IPS-NIHi7 (cell line): ENCODE measurements around the gene TAF4.

Experiments
- DNase-seq: peaks from one replicate; pipeline ENCODE4 v3.0.0; 2012; ENCODE audit warnings: mixed read lengths; ENCODE audit errors: extremely low spot score

TAF4 gene

DNA sequence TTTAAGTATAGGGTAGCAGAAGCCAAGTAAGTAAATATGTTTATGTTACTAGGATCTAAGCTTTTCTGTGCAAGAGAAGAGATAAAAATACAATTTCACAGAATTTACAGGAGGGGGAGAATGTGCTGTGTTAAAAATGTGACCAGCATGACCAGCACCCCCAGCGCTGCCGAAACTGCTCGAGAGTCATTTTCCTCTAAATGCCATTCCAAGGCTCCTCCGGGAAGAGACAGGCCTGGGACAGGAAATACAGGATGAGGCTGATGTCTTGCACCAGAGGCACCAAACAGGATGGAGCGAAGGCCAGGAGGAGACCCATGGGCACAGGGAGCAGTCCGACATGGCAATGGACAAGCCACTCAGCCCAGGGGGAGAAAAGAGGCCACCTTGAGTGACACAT, 21.1 kb downstream of the TAF4 start:
- no peak for DNase-seq

DNA sequence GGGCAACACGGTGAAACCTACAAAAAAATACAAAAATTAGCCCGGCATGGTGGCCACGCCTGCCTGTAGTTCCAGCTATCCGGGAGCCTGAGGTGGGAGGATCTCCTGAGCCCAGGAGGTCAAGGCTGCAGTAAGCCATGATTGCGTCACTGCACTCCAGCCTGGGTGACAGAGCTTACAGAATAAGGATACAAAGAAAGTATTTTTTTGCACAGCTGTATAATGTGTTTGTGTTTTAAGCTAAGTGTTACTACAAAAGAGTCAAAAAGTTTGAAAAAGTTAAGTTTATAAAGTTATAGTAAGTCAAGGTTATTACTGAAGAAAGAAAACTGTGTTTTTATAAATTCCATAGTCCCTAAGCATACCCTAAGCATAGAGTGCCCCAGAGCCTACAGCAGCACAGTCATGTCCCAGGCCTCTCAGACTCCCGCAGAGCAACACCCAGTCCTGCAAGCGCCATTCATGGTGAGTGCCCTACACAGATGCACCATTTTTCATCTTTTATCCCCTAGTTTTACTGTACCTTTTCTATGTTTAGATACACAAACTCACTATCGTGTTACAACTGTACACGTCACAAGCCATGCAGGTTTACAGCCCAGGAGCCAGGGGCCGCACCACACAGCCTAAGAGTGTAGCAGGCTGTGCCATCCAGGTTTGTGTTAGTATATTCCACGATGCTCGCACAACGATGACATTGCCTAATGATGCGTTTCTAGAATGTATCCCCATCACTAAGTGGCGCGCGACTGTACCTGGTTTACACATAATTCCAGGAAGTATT, 22.4 kb downstream of the TAF4 start:
- DNase-seq, result no peak

DNA sequence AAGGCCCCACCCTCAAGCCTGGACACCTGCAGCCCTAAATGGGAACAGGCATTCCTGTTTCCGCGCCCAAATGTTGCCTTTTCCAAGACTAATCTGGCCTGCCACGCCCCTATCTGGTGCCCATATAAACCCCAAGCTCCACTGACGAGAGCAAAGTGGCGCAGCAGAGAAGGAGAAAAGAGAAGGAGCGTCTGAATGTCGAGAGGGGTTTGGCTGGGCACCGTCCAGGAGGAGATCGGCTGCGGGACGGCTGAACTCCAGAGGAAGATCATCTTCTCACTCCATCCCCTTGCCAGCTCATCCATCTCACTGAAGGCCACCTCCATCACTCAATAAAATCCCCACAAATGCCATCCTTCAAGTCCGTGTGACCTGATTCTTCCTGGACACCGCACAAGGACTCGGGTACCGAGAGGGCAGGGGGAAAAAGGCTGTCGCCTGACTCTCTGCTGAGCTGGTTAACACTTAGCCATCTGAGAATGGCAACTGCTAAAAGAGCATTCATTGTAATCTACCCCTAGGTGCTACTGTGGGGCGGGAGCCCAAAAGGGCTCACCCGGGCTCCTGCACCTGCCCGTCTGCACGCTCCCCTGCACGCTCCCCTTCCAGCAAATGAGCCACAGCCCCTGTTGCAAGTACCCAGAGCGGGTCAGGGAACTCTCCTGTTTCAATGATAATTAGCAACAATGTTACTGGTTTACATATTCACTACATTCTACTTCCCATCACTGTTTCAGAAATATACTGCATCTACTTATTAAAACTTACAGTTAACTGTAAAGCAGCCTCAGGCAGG, 23.5 kb downstream of the TAF4 start:
- no peak for DNase-seq

DNA sequence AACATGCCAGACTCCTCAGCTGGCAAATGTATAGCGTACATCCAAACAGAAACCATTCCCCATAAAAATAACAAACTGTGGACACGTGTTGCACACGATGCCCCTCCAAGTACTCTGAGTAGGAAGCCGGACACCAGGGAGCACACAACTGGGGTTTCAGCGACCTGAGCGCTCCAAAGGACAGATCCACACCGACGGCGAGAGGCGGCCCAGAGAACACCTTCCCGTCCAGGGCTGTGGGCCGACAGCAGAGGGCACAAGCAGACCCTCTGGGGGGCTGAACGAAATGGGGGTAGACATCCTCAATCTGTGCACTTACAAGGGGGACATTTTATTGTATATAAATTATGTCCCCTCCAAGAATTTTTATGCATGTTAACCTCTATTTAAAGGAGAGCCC, 24.7 kb downstream of the TAF4 start:
- no peak for DNase-seq

DNA sequence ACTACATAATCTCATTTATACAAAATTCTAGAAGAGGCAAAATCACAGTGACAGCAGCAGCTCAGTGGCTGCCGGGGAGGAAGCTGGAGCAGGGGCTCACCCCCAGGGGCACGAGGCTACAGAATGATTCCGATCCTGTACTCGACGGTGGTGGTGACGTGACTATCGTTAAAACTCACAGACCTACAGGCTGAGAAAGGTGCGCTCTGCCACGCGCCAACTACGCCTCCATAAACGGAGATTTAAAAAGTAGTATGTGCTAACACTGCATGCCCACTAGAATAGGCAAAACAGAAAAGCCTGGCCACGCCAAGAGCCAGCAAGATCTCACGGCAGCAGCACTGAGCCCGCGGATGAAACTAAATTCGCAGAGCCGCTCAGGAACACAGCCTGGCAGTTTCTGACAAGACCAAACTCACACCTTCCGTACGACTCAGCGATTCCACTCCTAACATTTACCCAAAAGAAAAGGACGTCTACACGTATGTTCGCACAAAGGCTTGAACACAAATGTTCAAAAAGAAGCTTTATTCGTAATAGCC, 25.2 kb downstream of the TAF4 start:
- no peak for DNase-seq

DNA sequence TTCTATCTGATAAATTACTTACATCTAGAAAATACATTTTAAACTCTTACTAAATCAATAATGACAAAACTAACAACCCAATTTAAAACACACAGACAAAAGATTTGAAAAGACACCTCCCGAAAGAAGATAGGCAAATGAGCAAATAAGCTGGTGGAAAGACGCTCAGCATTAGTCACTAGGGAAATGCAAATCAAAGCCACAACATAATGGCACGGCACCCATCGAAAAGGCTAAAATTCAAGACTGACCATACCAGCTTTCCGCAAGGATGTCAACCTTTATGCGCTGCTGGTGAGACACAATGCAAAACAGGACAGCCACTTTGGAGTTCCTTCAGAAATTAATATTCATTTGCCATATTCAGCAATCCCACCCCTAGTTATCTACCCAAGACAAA, 25.9 kb downstream of the TAF4 start:
- DNase-seq, result no peak

DNA sequence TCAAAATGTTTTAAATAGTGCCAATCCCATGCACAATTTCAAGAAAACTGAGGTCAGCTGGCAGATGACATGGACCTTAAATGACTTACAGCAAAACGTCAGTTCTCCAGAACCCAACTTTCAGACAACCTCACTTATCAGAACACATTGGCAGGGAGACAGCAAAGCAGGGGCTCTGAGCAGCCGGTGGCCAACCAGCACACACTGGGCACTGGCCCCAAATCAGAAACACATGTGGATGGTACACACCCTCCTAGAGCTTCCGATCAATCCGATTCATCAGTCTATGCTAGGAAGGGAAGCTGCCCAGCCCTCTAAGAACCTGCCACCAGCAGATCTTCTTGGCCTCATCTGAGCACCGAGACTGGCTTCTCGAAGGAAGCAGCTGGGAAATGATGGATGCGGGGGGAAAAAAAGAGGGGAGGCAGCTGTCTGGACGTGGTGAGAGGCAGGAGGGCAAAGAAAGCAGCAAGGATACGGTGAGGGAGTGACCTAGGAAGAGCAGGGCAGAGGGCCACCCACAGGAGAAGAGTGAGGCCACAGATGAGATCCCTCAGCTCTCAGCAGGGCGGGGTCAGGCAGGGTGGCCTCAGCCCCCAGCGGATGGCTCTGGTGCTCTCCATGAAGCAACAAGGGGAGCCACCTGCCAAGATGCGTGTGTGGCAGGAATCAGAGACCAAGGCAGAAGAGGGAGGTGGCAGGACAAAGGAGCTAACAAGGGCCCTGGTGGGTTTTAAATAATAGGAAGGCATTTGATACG, 32.9 kb downstream of the TAF4 start:
- no peak for DNase-seq

DNA sequence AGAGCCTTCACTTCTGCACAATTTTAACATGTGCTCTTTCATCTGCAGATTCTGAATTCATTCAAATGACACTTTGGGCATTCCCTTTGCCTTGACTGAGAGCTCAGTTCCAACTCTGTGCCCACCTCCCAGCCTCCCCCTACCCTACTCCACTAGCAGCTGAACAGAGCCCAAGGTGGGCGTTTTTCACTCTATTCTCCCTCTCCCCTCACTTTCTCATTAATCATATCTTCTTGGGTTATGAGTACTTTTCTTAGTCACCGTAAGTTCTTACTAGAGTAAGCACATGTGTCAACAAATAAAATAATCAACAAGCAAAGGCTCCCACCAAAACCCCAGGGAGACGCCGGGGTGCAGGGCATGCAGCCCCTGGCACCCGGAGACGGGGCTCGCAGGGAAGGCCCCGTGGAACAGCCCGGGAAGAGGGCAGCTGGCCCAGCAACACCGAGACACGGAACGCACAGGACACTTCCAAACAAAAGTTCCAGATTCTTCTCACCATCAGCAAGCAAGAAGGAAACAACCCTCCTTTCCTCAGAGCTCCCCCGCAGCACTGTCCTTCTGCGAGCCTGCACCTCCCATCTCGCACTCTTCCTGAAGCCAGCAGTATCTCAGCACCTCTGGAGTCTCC, 34.1 kb downstream of the TAF4 start:
- DNase-seq, result no peak

DNA sequence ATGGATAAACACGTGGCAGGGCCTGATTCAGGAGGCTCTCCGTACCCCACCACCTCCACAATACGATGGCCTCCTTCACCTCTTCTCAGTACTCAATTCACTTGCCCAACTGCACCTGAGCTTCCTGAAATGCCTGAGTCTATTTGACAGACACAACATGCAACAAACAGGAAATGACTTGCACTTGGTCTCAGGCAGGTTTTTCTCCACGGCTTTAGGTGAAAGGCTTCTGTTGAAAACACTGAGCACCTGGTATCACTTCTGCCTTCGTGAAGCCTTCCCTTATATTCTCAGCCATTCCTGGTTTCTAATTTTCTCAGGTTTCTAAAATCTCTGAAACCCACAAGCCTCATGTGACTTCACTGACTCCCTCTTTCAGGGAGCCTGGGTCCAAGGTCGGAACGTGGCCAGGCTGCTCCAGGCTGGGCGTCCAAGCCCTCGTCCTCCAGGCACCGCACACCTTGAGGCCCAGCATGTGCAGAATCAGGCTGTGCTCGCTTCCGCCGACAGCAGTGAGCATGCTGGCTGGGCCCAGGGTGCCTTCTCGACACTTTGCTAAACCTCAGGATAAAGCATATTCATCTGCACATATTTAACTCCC, 34.7 kb downstream of the TAF4 start:
- no peak for DNase-seq

DNA sequence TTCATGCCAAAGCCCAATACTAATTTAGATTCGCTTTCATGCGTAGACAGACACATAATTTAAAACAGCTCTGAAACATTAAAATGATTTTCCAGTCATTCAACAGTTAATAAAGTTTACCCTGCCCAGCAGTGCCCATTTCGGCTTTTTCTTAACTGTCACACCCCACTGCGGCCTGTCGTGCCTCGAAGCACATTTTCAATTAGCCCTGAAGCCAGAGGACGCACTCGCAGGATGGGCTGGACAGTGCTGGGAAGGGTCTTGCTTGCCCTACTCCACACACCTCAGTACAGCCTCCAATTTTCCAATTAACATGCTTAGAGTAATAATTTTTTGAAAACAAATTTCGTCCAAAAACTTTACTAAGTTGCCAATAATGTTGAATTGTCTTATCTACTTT, 35.3 kb downstream of the TAF4 start:
- no peak for DNase-seq

DNA sequence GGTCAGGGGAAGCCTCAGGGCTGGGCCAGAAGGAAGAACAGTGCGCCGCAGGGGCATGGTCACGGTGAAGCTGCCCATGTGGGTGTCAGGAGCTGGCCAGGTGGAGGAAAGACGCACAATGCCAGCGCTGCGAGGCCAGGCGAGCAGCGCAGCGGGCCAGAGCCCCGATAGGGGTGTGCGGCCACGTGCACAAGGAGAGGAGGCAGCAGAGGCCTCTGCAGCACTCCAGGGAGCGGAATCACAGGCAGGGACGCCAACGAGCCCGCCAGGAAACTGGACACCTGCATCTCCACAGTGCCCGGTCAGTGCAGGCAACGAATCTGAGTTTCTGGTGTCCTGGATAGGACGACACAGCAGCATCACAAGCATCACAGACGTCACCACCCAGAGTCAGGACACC, 35.7 kb downstream of the TAF4 start:
- no peak for DNase-seq

DNA sequence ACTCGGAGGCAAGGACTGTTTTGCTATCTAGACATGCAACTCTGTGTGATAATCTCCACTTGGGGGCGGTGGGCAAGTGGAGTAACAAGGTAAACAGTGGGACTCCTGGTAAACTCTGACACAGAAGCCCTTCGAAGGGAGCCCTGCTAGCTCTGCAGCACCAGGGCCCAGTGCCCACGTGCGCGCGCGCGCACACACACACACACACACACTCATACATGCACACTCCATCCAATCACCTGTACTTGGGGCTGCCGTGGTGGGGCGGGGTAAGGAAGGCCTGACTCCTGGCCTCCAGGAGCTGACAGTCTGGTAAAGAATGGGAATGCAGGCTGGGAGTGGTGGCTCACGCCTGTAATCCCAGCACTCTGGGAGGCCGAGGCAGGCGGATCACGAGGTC, 36.4 kb downstream of the TAF4 start:
- no peak for DNase-seq

DNA sequence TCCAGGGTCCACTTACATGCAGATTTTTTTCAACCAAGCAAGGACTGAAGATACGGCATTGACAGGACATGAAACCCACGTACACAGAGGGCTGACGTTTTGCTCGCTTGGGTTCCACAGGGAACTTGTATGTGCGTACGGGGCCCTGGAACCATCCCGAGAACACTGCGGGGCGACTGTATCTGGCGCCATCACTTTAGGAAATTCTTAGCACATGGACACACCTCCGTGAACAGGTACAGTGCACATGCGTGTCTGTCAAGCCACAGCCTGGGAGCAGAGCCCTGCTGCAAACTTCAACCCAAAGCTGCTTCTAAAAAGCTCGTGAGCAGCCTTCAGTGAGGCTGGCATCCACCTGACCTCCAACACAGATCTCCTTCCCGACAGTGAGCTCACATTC, 37.3 kb downstream of the TAF4 start:
- DNase-seq, result no peak

DNA sequence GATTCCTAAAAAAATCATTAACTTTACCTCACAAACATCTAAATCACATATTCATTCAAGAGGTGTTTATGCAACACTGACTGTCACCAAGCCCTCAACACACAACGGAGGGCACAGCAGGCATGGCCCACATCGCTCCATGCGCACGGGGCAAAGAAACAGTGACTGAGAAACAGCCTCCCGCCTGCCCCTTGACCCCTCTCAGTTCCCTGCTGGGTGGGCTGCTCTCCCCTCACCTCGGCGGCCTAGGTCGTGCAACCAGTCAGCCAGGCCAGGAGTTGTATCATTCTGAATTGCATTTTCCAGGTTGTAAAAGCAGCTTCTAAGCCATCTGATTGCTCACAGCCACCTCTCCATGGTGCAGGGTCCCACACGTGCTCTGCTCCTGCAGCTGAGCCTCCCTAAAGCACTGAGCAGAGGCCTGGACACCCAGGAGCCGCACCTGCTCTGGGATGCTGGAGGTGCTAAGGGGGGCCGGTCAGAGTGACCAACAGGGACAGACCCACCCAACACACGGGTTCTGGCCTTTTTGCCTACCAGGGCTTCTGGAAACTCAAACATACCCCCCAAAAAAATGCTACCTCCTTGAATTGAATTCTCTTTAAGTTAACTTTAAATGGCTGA, 37.9 kb downstream of the TAF4 start:
- no peak for DNase-seq

DNA sequence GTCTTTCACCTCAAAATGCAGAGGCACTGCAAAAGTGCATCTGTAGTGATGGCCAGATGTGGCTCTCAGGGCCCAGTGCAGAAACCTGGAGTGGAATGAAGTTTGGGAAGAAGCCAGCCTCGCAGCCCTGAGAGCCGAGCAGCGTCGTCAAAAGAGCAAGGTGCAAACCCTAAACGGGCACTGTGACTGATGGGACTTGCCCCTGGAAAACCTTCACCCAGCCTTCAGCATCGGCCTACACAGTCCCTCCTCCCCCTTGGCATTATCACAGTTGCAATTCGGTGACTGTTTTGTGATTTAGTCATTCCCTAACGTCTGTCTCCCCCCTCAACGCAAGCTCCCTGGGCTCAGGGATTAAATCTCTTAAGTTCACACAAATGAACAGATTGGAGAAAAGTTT, 38.6 kb downstream of the TAF4 start:
- DNase-seq, result no peak

DNA sequence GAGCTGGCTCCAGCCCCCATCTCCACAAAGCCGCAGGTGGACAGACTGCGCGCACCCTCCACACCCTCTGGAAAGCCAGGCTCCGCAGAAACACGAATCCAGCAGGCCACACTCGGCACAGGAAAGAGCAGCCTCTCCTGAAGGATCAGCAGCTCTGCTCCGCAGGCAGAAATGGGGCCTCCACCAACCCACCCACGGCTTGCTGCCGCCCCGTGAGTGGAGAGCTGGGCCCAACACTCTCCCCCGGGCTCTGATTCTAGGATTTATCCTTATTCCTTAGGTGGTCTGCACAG, 39.2 kb downstream of the TAF4 start:
- DNase-seq, result no peak

DNA sequence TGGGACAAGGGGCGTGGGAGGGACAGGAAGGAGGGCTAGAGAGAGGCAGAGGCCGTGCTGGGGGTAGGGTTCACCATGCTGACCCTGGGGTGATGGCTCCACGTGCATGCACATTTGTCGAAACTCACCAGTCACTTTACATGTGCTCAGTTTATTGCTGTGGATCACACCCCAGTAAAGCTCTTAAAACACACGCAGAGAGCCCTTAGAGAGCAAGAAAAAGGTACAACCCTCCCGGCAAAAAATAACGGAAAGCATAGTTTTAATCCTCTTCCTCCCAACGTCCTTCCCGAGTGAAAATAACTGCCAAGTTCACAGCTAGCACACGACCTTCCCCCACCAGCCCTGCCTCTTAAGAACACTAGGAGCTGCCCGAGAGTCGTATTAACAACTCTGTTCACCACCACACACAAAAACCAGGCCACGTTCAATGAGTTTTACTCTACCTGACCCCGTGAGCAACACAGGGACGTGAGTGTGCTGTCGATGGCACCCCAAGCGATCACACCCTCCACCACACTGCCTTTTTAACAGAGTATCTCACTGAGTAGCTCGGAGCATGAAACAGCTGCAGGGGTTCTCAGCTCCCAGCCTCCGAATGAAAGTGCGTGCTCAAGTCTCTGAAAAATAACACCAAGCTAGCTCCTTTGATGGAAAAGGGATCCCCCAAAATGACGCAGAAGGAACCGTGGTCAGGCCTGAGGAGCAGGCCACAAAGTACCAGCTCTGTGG, 39.7 kb downstream of the TAF4 start:
- no peak for DNase-seq

DNA sequence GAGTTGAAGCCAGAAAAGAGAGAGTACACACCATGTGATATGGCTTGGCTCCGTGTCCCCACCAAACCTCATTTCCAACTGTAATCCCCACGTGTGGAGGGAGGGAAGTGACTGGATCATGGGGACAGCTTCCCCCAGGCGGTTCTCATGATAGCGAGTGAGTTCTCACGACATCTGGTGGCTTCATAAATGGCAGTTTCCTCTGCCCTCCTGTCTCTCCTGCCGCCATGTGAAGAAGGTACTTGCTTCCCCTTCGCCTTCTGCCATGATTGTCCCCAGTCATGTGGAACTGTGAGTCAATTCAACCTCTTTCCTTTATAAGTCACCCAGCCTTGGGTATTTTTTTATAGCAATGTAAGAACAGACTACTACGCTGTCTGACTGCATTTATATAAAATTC, 40.3 kb downstream of the TAF4 start:
- DNase-seq, result no peak

DNA sequence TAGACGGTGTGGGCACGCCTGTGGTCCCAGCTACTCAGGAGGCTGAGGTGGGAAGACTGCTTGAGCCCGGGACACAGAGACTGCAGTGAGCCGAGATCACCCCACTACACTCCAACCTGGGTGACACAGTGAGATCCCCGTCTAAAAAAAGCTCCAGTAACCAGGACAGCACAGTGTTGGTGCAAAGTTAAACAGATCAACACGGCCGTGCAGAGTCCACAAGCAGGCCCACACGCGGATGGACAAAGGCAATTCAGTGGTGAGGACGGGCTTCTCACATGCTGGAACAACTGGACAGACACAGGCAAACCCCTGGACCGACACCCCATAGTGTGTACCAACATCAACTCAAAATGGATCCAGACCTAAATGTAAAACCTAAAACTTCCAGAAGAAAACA, 41.7 kb downstream of the TAF4 start:
- DNase-seq, result no peak

DNA sequence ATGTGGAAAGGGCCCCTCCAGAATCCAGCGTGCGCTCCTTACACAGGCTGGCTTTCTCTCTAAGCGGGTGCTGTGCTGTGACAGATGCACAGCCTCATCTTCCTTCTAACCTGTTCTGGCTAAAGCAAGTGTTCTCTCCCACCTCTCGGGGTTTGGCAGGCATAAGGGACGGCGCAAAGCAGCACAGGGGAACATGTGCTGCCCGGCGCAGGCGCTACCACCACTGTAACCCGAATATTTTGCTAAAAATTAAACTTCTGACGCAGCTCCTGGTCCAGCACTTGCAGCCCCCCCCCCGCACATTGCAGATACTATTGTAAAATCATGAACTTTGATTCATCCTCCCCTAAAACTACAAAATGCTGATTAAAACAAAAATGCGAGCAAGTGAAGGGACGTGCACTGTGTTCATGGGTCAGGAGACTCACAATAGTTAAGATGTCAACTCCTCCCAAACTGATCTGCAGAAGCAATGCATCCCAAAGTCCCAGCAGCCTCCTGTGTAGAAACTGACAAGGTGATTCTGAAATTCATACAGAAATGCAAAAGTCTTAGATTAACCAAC, 43.0 kb downstream of the TAF4 start:
- no peak for DNase-seq
